T-cell (primary cell): ENCODE measurements around the gene ADARB2. TPM values are rescaled to one million over a fixed set of nuclear protein-coding genes. Genes with fewer than 3 reads are reported as not detected.

ENCODE experiments used
- ATAC-seq, 4 experiments: fragments of 200-7000 bp in 3 of 4; fragments of 150-1000 bp in 1 of 4; cut with Tn5 transposase; replicated peaks in 1 of 4; 1 replicate in 3 of 4; 2 replicates in 1 of 4; pipeline ENCODE4 v1.10.0; 2021; ENCODE audit warnings: moderate library complexity in 3 of 4, mild to moderate bottlenecking in 2 of 4, moderate number of reproducible peaks in 1 of 4
- CTCF ChIA-PET, 2 donors: fragments of 300-600 bp; sonication (Branson Sonifier 250); formaldehyde crosslinking; loops; one replicate each; lab custom pipeline; 2022; ENCODE audit warnings: antibody characterized with exemption in 2 of 2; lab: Charles Lee
- POLR2A ChIA-PET, 2 donors: fragments of 300-600 bp; sonication (Branson Sonifier 250); formaldehyde crosslinking; loops; one replicate each; lab custom pipeline; 2022; ENCODE audit warnings: antibody characterized with exemption in 2 of 2; lab: Charles Lee
- DNase-seq, 35 experiments: peaks; one replicate each; pipeline versions ENCODE4 v3.0.0 to v3.0.0-alpha.2; 2013 to 2023
- H3K27ac ChIP-seq: one replicate; pipeline ENCODE4 v1.5.1; 2013; ENCODE audit warnings: low read length
- H3K27me3 ChIP-seq, 2 experiments: replicated peaks in 1 of 2; 1 replicate in 1 of 2; 2 replicates in 1 of 2; pipeline versions ENCODE4 v1.6.1 to v1.7.0; 2013; ENCODE audit warnings: low read length in 1 of 2, mixed read lengths in 1 of 2; ENCODE audit not compliant: control insufficient read depth in 2 of 2, insufficient read depth in 2 of 2; ENCODE audit errors: extremely low read depth in 1 of 2
- H3K36me3 ChIP-seq, 2 donors: 1 replicate in 1 of 2; 2 replicates in 1 of 2; pipeline versions ENCODE4 v1.6.1 to v1.7.0; 2013; ENCODE audit warnings: low read length in 1 of 2; ENCODE audit not compliant: control insufficient read depth in 2 of 2, insufficient read depth in 1 of 2; ENCODE audit errors: extremely low read depth in 1 of 2
- H3K4me1 ChIP-seq, 2 experiments: 1 replicate in 1 of 2; 2 replicates in 1 of 2; pipeline versions ENCODE4 v1.6.1 to v1.7.0; 2013; ENCODE audit warnings: low read length in 2 of 2, mixed read lengths in 1 of 2; ENCODE audit not compliant: insufficient read depth in 2 of 2, control insufficient read depth in 1 of 2; ENCODE audit errors: extremely low read depth in 1 of 2
- H3K4me3 ChIP-seq, 2 donors: 1 replicate in 1 of 2; 2 replicates in 1 of 2; pipeline versions ENCODE4 v1.5.1 to v1.7.0; 2013; ENCODE audit warnings: mild to moderate bottlenecking in 2 of 2, low read length in 1 of 2, moderate library complexity in 1 of 2; ENCODE audit not compliant: control insufficient read depth in 1 of 2; ENCODE audit errors: extremely low read depth in 1 of 2
- H3K9me3 ChIP-seq: 2 replicates; pipeline ENCODE4 v1.7.0; 2013
- H3K27ac Mint-ChIP-seq, 2 donors: one replicate each; pipeline ENCODE4 v1.8.0; 2020 to 2021; ENCODE audit warnings: mild to moderate bottlenecking in 2 of 2, mixed read lengths in 2 of 2
- H3K27me3 Mint-ChIP-seq, 2 donors: one replicate each; pipeline ENCODE4 v1.8.0; 2021 to 2022; ENCODE audit warnings: mixed read lengths in 2 of 2
- H3K36me3 Mint-ChIP-seq: one replicate; pipeline ENCODE4 v1.8.0; 2021; ENCODE audit warnings: mixed read lengths
- H3K4me1 Mint-ChIP-seq, 3 donors: one replicate each; pipeline ENCODE4 v1.8.0; 2020 to 2022; ENCODE audit warnings: mixed read lengths in 3 of 3, mild to moderate bottlenecking in 1 of 3
- H3K4me3 Mint-ChIP-seq, 3 donors: one replicate each; pipeline ENCODE4 v1.8.0; 2020 to 2022; ENCODE audit warnings: mild to moderate bottlenecking in 3 of 3, mixed read lengths in 3 of 3, moderate library complexity in 3 of 3
- H3K9me3 Mint-ChIP-seq, 3 donors: one replicate each; pipeline ENCODE4 v1.8.0; 2020 to 2022; ENCODE audit warnings: mixed read lengths in 3 of 3
- WGBS: methylation state at CpG from one replicate; pipeline ENCODE4 v1.1.5; 2013; ENCODE audit warnings: missing lambda C conversion rate; ENCODE audit not compliant: insufficient coverage; 5-methylcytosine and 5-hydroxymethylcytosine counted together
- total RNA-seq, 35 experiments: library from RNA in 6 of 35; stranded (reverse) in 6 of 35; fragments of 120-200 nt in 1 of 35; gene quantifications; one replicate each; pipeline versions ENCODE4 v1.2.1 to v1.2.4 and lab custom pipeline; 2013 to 2026

Gene ADARB2
- total RNA-seq, 5 donors from 2014 or later (not counting 1 experiment from before 2014, with no cell fraction given): 0.07 to 4.0 (median 0.41) TPM

DNA sequence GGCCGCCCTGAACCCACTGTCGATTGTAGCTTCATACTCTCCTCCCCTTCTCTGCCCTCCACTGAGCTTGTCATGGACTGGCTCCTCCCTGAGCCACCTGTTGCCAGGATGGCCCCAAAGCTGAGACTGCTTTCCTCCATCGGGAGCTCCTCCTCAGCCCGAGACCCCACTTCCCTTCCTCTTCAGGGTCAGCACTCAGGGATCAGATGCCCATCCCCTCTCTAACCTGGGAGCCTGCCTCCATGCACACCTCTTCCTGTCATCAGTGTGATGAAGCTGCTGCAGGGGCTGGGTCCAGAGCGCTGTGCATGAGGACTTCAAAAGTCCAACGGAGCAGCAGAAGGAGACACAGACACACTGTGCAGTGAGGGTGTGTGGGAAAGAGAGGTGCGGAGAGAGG, 480.1 kb downstream of the ADARB2 start:
- ATAC-seq (no peak), DNase-seq (no peak)
- Mint-ChIP-seq H3K27ac (no peak overlapping the region), H3K27me3 (peaks cover 28 to 31% of the 10 kb centered on the region in 2 donors), H3K4me3 (no peak overlapping the region), H3K9me3 (peaks cover 7 to 9% (median 8%) of the 10 kb centered on the region in 3 donors), H3K36me3 (no peaks in the 10 kb centered on the region), H3K4me1 (peaks cover 14 to 40% (median 32%) of the 10 kb centered on the region in 3 donors)
- peaks cover 9% of the 10 kb centered on the region in 2 experiments for H3K4me1 ChIP-seq
- H3K9me3 ChIP-seq: no peaks in the 10 kb centered on the region
- no peak overlapping the region for H3K4me3 ChIP-seq
- H3K36me3 ChIP-seq: no peaks in the 10 kb centered on the region
- no peak overlapping the region for H3K27ac ChIP-seq
- H3K27me3 ChIP-seq: peaks cover 3 to 24% of the 10 kb centered on the region in 2 experiments
- ChIA-PET CTCF (interaction anchor here in 1 of 2 donors (0.6 kb wide), 1 partner anchor 1922 kb away, joined by 3 read pairs; no protein-coding TSS in a partner anchor), POLR2A (no interaction called here)
- WGBS: 77% methylated on average over 7 of the region's 7 CpGs

GRCh38 chr10:1256432-1256725, 480.9 kb downstream of the ADARB2 start:
- Mint-ChIP-seq H3K4me3 (peak overlapping the region in 1 of 3 donors; percentile 43), H3K27ac (no peak overlapping the region), H3K9me3 (peaks cover 7 to 9% (median 8%) of the 10 kb centered on the region in 3 donors), H3K27me3 (peaks cover 29 to 32% of the 10 kb centered on the region in 2 donors), H3K4me1 (peaks cover 14 to 45% (median 32%) of the 10 kb centered on the region in 3 donors), H3K36me3 (no peaks in the 10 kb centered on the region)
- ChIA-PET POLR2A (no interaction called here), CTCF (no interaction called here)
- Histone ChIP-seq H3K27ac (no peak overlapping the region), H3K4me1 (peaks cover 9% of the 10 kb centered on the region in 2 experiments), H3K27me3 (peaks cover 3 to 24% of the 10 kb centered on the region in 2 experiments), H3K9me3 (no peaks in the 10 kb centered on the region), H3K4me3 (no peak overlapping the region), H3K36me3 (no peaks in the 10 kb centered on the region)
- DNase-seq (no peak), ATAC-seq (no peak)
- no CpG with 5 or more reads among the region's 4 CpGs for WGBS

DNA sequence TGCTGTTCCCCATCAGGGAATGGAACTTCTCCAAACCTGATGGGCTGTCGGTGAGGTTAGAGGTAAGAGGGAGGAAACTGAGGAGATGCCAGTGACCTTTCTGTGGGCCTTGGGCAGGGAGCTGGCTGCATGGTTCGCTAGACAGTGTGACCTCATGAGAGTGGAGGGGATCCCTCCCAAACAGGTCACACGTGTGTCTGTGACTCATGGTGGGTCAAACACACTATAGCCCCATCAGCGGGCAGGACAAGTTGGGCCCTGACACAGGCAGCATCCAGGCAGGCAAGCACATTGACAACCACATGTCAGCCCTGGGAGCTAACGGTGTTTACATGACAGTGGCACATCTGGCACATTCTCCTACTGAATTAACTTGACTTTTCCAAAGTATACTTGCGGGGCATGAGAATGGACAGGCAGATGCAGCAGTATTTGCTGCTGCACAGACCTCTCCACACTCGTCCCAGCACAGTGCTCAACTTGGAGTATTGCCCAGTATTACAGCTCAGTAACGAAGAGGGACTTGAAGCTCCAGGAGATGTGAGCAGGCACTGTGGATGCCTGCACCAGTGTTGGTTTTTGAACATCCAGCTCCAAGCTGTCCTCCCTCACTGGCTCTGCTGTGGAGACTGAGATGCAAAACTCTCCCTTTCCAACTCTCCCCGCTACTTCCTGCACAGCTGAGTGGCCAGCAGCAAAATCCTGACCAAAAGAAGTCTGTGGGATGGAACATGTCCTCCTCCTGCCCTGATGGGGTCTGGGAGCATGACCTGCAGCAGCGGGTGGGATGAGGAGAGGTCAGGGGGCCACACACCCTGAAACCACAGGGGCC, 481.5 kb downstream of the ADARB2 start:
- peaks cover 3 to 24% of the 10 kb centered on the region in 2 experiments for H3K27me3 ChIP-seq
- Mint-ChIP-seq H3K27ac (no peak overlapping the region), H3K9me3 (peaks cover 7 to 9% (median 8%) of the 10 kb centered on the region in 3 donors), H3K27me3 (peaks cover 35 to 38% of the 10 kb centered on the region in 2 donors), H3K4me1 (peaks cover 14 to 45% (median 32%) of the 10 kb centered on the region in 3 donors), H3K4me3 (peak overlapping the region in 1 of 3 donors; percentile 56), H3K36me3 (no peaks in the 10 kb centered on the region)
- H3K4me1 ChIP-seq: peaks cover 9% of the 10 kb centered on the region in 2 experiments
- ATAC-seq: no peak
- H3K36me3 ChIP-seq: no peaks in the 10 kb centered on the region
- no peak overlapping the region for H3K27ac ChIP-seq
- DNase-seq: no peak
- no peaks in the 10 kb centered on the region for H3K9me3 ChIP-seq
- WGBS: 66% methylated on average over 8 of the region's 10 CpGs
- H3K4me3 ChIP-seq: no peak overlapping the region
- POLR2A ChIA-PET: no interaction called here
- CTCF ChIA-PET: interaction anchor here in 1 of 2 donors (0.6 kb wide), 1 partner anchor 22 kb away, joined by 3 read pairs; no protein-coding TSS in a partner anchor

DNA sequence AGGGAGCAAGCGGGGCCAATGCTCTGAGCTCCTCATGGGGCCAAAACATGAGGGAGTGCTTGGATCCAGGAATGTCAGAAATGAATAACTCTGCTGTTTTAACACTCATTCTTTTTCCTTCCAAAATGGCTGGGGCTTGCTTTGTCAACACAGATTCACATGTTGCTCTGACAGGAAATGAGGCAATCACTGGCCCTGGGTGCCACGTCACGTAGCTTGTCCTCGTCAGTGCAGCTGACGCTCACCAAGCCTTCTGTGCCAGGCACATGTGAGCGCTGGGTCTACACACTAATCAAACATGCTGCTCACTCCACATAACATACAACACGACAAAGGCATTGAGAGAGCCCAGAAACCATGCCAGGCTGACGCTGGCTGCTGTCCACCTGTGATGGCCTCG, 482.2 kb downstream of the ADARB2 start:
- ChIA-PET CTCF (no interaction called here), POLR2A (no interaction called here)
- Histone ChIP-seq H3K27ac (no peak overlapping the region), H3K9me3 (no peaks in the 10 kb centered on the region), H3K36me3 (no peaks in the 10 kb centered on the region), H3K4me1 (peaks cover 9% of the 10 kb centered on the region in 2 experiments), H3K27me3 (peaks cover 3 to 24% of the 10 kb centered on the region in 2 experiments), H3K4me3 (no peak overlapping the region)
- ATAC-seq (peak in 1 of 4 experiments; percentile 67), DNase-seq (peak in 7 of 35 experiments; percentile 34 to 55 (median 40))
- H3K9me3 Mint-ChIP-seq: peaks cover 7 to 9% (median 8%) of the 10 kb centered on the region in 3 donors
- peaks cover 41 to 43% of the 10 kb centered on the region in 2 donors for H3K27me3 Mint-ChIP-seq
- WGBS: 71% methylated on average over 6 of the region's 9 CpGs
- H3K4me1 Mint-ChIP-seq: peaks cover 14 to 45% (median 32%) of the 10 kb centered on the region in 3 donors
- no peaks in the 10 kb centered on the region for H3K36me3 Mint-ChIP-seq
- H3K27ac Mint-ChIP-seq: no peak overlapping the region
- peak overlapping the region in 1 of 3 donors; percentile 56 for H3K4me3 Mint-ChIP-seq

- POLR2A ChIA-PET: no interaction called here
- peak in 6 of 35 experiments; percentile 7 to 44 (median 16) for DNase-seq
Observed at GRCh38 chr10:1253523-1254353, 483.6 kb downstream of the ADARB2 start.

GRCh38 chr10:1251769-1252168, 485.6 kb downstream of the ADARB2 start:
- Mint-ChIP-seq H3K4me1 (peaks cover 14 to 46% (median 29%) of the 10 kb centered on the region in 3 donors), H3K27ac (no peak overlapping the region), H3K36me3 (no peaks in the 10 kb centered on the region), H3K4me3 (no peak overlapping the region), H3K27me3 (peaks cover 38 to 40% of the 10 kb centered on the region in 2 donors), H3K9me3 (peaks cover 7 to 9% (median 8%) of the 10 kb centered on the region in 3 donors)
- no peak overlapping the region for H3K27ac ChIP-seq
- ChIA-PET CTCF (no interaction called here), POLR2A (no interaction called here)
- H3K27me3 ChIP-seq: peaks cover 7 to 35% of the 10 kb centered on the region in 2 experiments
- H3K36me3 ChIP-seq: no peaks in the 10 kb centered on the region
- no peaks in the 10 kb centered on the region for H3K9me3 ChIP-seq
- H3K4me3 ChIP-seq: no peak overlapping the region
- peaks cover 9% of the 10 kb centered on the region in 2 experiments for H3K4me1 ChIP-seq
- DNase-seq (no peak), ATAC-seq (no peak)
- no CpG with 5 or more reads among the region's 3 CpGs for WGBS

More at GRCh38 chr10:1253523-1254353, 483.6 kb downstream of the ADARB2 start:
- ATAC-seq: peak in 1 of 4 experiments; percentile 47
- H3K27ac ChIP-seq: no peak overlapping the region
- no peaks in the 10 kb centered on the region for H3K36me3 ChIP-seq
- H3K9me3 ChIP-seq: no peaks in the 10 kb centered on the region
- H3K27me3 ChIP-seq: peaks cover 8 to 29% of the 10 kb centered on the region in 2 experiments
- H3K4me1 Mint-ChIP-seq: peaks cover 14 to 45% (median 32%) of the 10 kb centered on the region in 3 donors
- H3K9me3 Mint-ChIP-seq: peaks cover 7 to 9% (median 8%) of the 10 kb centered on the region in 3 donors
- no peak overlapping the region for H3K4me3 ChIP-seq
- peaks cover 9% of the 10 kb centered on the region in 2 experiments for H3K4me1 ChIP-seq
- H3K27ac Mint-ChIP-seq: peak overlapping the region; percentile 15 to 64
- CTCF ChIA-PET: interaction anchor here in 1 of 2 donors (0.6 kb wide), 1 partner anchor 1093 kb away, joined by 3 read pairs; no protein-coding TSS in a partner anchor
- H3K36me3 Mint-ChIP-seq: no peaks in the 10 kb centered on the region
- H3K4me3 Mint-ChIP-seq: peak overlapping the region in 1 of 3 donors; percentile 8
- WGBS: 5% methylated on average over 10 of the region's 11 CpGs
- peaks cover 41 to 44% of the 10 kb centered on the region in 2 donors for H3K27me3 Mint-ChIP-seq
